ENCODE data around the gene KMT2C.
"Not testable (repeated sequence)": the region's sequence is repeated elsewhere in the genome, so short reads cannot be mapped to it uniquely, and the experiment has no call there.

KMT2C gene

GRCh38 chr7:152362128-152362926, 73.5 kb downstream of the KMT2C start:
- Histone ChIP-seq H2AFZ (ENCODE audit: low read length) (no peak overlapping the region), H3K4me1 (ENCODE audit: insufficient read depth, low read length, severe bottlenecking) (peaks cover 38% of the 10 kb centered on the region), H3K36me3 (ENCODE audit: insufficient read depth, low read length) (peaks cover 25% of the 10 kb centered on the region), H3K79me2 (ENCODE audit: insufficient read depth, low read length) (peaks cover 99% of the 10 kb centered on the region), H3K4me2 (ENCODE audit: low read length) (0 out of 2 replicates have a peak overlapping the region, but pooled peaks have one; percentile 3), H4K20me1 (ENCODE audit: insufficient read depth, low read length) (0 out of 2 replicates have a peak, but pooled peaks cover 3% of the 10 kb centered on the region), H3K9me3 (ENCODE audit: low read length) (no peaks in the 10 kb centered on the region), H3K4me3 (ENCODE audit: low read depth, low read length, poor library complexity, severe bottlenecking) (no peak overlapping the region), H3K27me3 (ENCODE audit: insufficient read depth, low read length) (no peaks in the 10 kb centered on the region), H3K27ac (ENCODE audit: low read depth, low read length, poor library complexity, severe bottlenecking) (no peak overlapping the region), H3F3A (ENCODE audit: insufficient read depth, low read length) (no peaks in the 10 kb centered on the region), H3K9ac (ENCODE audit: low read length) (no peak overlapping the region), H3K9me2 (ENCODE audit: low read depth, low read length) (no peaks in the 10 kb centered on the region)
- no peak for TF ChIP-seq CTCF (IDR thresholded peaks at IDR 0.05; ENCODE audit: low read length)
- no peak for TF ChIP-seq EZH2 (IDR thresholded peaks at IDR 0.05; ENCODE audit: borderline replicate concordance, low read length)

- no peaks in the 10 kb centered on the region for H4K20me1 ChIP-seq (ENCODE audit: insufficient read depth, low read length)
- no peak overlapping the region for H2AFZ ChIP-seq (ENCODE audit: low read length)
- no peaks in the 10 kb centered on the region for H3F3A ChIP-seq (ENCODE audit: insufficient read depth, low read length)
- no peaks in the 10 kb centered on the region for H3K27me3 ChIP-seq (ENCODE audit: insufficient read depth, low read length)
- no peaks in the 10 kb centered on the region for H3K9me3 ChIP-seq (ENCODE audit: low read length)
- H3K4me3 ChIP-seq (ENCODE audit: low read depth, low read length, poor library complexity, severe bottlenecking) = no peak overlapping the region
- peaks cover 7% of the 10 kb centered on the region for H3K4me1 ChIP-seq (ENCODE audit: insufficient read depth, low read length, severe bottlenecking)
- peaks cover 59% of the 10 kb centered on the region for H3K36me3 ChIP-seq (ENCODE audit: insufficient read depth, low read length)
- peaks cover 65% of the 10 kb centered on the region for H3K79me2 ChIP-seq (ENCODE audit: insufficient read depth, low read length)
- H3K9me2 ChIP-seq (ENCODE audit: low read depth, low read length) = no peaks in the 10 kb centered on the region
- H3K4me2 ChIP-seq (ENCODE audit: low read length) = no peak overlapping the region
- no peak overlapping the region for H3K27ac ChIP-seq (ENCODE audit: low read depth, low read length, poor library complexity, severe bottlenecking)
- TF ChIP-seq CTCF (IDR thresholded peaks at IDR 0.05; ENCODE audit: low read length) (no peak), EZH2 (IDR thresholded peaks at IDR 0.05; ENCODE audit: borderline replicate concordance, low read length) (no peak)
- no peak overlapping the region for H3K9ac ChIP-seq (ENCODE audit: low read length)
Observed at GRCh38 chr7:152355474-152356057, 80.2 kb downstream of the KMT2C start.

DNA sequence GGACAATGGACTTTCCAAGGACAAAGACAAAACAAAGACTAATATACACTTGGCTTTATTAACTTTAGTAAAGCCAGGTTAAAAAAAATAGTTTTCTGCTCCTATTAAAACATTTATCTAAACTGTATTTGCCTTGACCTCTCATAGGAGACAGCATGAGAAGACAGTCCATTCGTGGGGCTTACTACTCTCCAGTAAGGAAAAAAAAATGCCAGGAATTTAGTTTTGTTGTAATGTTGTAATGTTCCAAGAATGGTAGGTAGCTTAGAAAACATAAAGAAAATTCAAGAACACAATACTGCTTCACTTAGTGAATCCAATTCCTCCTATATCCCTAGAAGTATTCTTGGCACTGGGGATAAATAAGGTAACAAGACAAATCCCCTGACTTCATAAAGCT, 81.7 kb downstream of the KMT2C start:
- Histone ChIP-seq H3K9me3 (ENCODE audit: low read length) (no peaks in the 10 kb centered on the region), H3K4me3 (ENCODE audit: low read depth, low read length, poor library complexity, severe bottlenecking) (no peak overlapping the region), H3K36me3 (ENCODE audit: insufficient read depth, low read length) (peaks cover 72% of the 10 kb centered on the region), H2AFZ (ENCODE audit: low read length) (no peak overlapping the region), H3F3A (ENCODE audit: insufficient read depth, low read length) (no peaks in the 10 kb centered on the region), H3K4me1 (ENCODE audit: insufficient read depth, low read length, severe bottlenecking) (no peaks in the 10 kb centered on the region), H3K27me3 (ENCODE audit: insufficient read depth, low read length) (no peaks in the 10 kb centered on the region), H4K20me1 (ENCODE audit: insufficient read depth, low read length) (no peaks in the 10 kb centered on the region), H3K9ac (ENCODE audit: low read length) (no peak overlapping the region), H3K79me2 (ENCODE audit: insufficient read depth, low read length) (peaks cover 51% of the 10 kb centered on the region), H3K27ac (ENCODE audit: low read depth, low read length, poor library complexity, severe bottlenecking) (no peak overlapping the region), H3K4me2 (ENCODE audit: low read length) (no peak overlapping the region), H3K9me2 (ENCODE audit: low read depth, low read length) (no peaks in the 10 kb centered on the region)
- TF ChIP-seq EZH2 (IDR thresholded peaks at IDR 0.05; ENCODE audit: borderline replicate concordance, low read length) (no peak), CTCF (IDR thresholded peaks at IDR 0.05; ENCODE audit: low read length) (no peak)

- H2AFZ ChIP-seq (ENCODE audit: low read length); H3K27me3 ChIP-seq (ENCODE audit: insufficient read depth, low read length); H4K20me1 ChIP-seq (ENCODE audit: insufficient read depth, low read length); H3K4me2 ChIP-seq (ENCODE audit: low read length); H3K4me3 ChIP-seq (ENCODE audit: low read depth, low read length, poor library complexity, severe bottlenecking); H3K27ac ChIP-seq (ENCODE audit: low read depth, low read length, poor library complexity, severe bottlenecking); H3K9me2 ChIP-seq (ENCODE audit: low read depth, low read length); H3K9ac ChIP-seq (ENCODE audit: low read length); H3K9me3 ChIP-seq (ENCODE audit: low read length); H3F3A ChIP-seq (ENCODE audit: insufficient read depth, low read length); H3K4me1 ChIP-seq (ENCODE audit: insufficient read depth, low read length, severe bottlenecking): not testable (repeated sequence)
- Histone ChIP-seq H3K36me3 (ENCODE audit: insufficient read depth, low read length) (peaks cover 76% of the 10 kb centered on the region), H3K79me2 (ENCODE audit: insufficient read depth, low read length) (peaks cover 49% of the 10 kb centered on the region)
Observed at GRCh38 chr7:152353281-152353680, 82.5 kb downstream of the KMT2C start.

- not testable (repeated sequence) for H3K27me3 ChIP-seq (ENCODE audit: insufficient read depth, low read length); H3K27ac ChIP-seq (ENCODE audit: low read depth, low read length, poor library complexity, severe bottlenecking); H4K20me1 ChIP-seq (ENCODE audit: insufficient read depth, low read length); H3K4me3 ChIP-seq (ENCODE audit: low read depth, low read length, poor library complexity, severe bottlenecking); H3K9me2 ChIP-seq (ENCODE audit: low read depth, low read length); H3K9ac ChIP-seq (ENCODE audit: low read length); H3K4me1 ChIP-seq (ENCODE audit: insufficient read depth, low read length, severe bottlenecking); H3K9me3 ChIP-seq (ENCODE audit: low read length); H3F3A ChIP-seq (ENCODE audit: insufficient read depth, low read length); H2AFZ ChIP-seq (ENCODE audit: low read length); H3K4me2 ChIP-seq (ENCODE audit: low read length)
- H3K79me2 ChIP-seq (ENCODE audit: insufficient read depth, low read length) = peaks cover 52% of the 10 kb centered on the region
- peaks cover 78% of the 10 kb centered on the region for H3K36me3 ChIP-seq (ENCODE audit: insufficient read depth, low read length)
Observed at GRCh38 chr7:152351747-152352146, 84.1 kb downstream of the KMT2C start.
